GM04503 (cell line): ENCODE data around the gene ERN1.

Experiments
- DNase-seq: peaks from one replicate; pipeline ENCODE4 v3.0.0-alpha.2; 2012; ENCODE audit warnings: low read depth

The ERN1 gene

GRCh38 chr17:64084086-64084939 is 45.6 kb downstream of the ERN1 start:
- DNase-seq, result no peak

- no peak for DNase-seq
Observed at GRCh38 chr17:64083563-64084085, 46.3 kb downstream of the ERN1 start.

- no peak for DNase-seq
Observed at GRCh38 chr17:64083093-64083492, 46.9 kb downstream of the ERN1 start.

DNA sequence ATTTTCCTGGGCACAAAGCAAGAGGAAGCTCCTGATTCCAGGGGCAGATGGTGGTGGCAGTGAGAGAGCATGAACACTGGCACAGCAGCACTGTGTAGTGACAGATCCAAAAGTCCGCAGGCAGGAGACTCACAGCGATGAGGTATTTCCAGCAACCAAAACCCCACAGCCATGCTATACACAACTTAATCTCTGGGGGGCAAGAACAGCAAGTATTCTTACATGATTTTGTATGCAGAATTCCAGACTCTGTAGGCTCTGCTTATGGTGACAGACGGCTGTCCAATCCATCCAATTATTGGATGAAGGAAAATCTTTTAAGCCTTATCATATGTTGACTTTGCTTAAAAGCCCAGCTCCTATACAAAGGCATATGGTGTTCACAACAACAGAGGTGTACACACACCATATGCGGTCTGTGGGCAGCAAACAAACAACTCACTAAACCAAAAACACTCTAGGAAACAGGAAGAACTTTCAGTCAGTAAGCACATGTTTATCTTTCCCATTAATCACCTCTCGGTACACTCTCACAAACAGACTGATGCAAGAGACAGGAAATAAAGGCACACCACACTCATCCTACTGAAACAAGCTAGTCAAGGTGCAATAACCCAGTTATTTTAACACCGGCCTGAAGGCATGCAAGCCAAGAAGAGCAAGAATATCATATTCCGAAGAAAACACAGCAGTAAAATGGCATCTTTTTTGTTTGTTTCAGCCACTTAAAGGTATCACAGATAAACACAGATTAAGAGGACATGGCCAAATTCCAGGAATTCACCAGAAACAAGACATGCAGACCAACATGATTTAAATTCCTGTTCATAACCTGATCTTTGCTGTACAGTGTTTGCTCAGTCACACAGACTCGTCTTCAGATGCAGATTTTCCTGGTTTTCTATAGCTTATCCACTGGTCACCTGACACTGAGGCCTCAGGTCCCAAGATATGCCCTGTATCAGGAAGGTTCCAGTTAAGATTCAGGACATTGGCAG is 47.8 kb downstream of the ERN1 start:
- DNase-seq, result peak; percentile 49

- DNase-seq, result no peak
Observed at GRCh38 chr17:64080174-64080618, 49.7 kb downstream of the ERN1 start.

DNA sequence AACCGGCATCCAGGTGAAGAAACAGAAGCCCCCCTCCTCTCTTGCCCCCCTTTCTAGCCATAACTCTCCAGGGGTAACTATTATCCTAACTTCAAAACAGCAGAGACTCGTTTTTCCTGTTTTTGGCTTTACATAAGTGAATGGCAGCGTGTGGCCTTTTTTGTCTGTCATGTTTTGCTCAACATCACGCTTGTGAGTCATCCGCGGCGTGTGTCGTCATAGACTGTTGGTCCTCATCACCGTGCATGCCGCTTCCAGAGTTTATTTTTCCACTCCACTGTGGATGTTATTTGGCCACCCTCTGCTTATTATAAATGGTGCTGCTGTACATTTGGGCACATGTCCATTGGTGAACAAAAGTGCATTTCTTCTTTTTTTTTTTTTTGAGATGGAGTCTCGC is 52.6 kb downstream of the ERN1 start:
- DNase-seq, result no peak

- DNase-seq, result no peak
Observed at GRCh38 chr17:64075913-64076312, 54.0 kb downstream of the ERN1 start.

DNA sequence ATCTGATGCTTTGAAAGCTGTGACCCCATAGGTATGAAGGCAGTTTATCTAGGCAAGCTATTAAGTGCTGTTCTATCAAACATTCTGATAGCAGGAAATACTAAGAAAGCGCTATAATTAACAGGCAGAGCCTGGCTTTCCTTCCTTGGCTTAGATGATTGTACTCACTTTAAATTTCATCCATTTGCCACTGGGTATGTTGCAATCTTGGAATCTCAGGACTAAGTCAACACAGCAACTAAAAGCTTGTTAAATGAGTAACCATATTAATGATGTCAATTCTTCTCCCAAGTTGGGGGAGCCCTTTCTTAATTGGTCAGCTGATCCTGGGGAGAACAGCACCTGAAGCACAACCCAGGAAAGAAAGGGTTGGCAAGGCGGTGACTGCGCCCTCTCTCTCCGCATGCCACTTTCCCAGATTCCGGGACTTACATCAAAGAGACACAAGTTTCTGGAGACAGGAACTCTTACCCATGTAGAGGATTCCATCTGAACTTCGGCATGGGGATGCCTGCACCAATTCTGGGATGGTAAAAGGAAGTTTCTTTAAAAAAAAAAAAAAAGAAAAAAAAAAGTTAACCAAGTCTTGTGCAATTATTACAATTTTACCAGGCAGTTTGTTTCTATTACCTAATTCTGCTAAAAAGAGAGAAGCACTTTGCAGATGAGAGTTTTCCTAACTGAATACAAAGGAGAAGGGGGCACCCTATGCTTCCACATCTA is 55.1 kb downstream of the ERN1 start:
- DNase-seq, result no peak

DNA sequence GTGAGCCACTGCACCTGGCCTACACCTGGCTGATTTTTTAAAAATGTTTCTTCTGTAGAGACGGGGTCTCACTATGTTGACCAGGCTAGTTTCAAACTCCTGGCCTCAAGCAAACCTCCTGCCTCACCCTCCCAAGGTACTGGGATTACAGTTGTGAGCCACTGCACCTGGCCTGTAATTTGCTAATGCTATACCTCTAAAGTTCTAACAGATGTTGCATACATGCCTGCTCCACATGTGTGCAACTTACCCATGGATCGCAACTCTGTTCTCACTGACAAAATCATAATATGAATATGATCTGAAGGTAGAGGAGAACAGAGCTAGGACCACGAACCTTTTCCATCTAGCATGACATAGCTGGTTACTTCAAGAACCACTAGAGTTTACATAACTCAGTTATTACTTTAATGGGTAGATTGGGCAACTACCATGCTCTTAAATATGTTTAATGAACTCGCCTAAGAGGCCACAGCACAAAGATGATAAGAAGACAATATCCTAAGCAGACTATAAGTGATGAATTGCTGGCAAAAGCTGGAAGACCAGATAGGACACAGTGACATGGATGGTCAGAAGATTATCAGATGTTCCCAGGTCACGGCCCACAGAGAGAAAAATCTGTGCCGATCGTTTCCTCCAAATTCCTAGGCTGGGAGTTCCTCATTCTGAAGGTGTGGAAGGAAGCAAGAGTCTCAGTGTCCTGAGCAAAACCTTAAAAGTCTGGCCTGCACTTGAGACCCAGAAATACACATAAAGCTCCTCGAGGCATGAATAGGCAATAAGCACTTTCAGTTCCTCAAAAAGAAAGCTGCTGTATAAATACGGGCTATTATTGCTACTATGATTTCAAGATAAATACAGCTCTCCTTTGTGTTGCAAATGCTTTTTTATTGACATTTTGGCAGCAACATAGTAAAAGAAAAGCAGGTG is 55.9 kb downstream of the ERN1 start:
- DNase-seq, result no peak

DNA sequence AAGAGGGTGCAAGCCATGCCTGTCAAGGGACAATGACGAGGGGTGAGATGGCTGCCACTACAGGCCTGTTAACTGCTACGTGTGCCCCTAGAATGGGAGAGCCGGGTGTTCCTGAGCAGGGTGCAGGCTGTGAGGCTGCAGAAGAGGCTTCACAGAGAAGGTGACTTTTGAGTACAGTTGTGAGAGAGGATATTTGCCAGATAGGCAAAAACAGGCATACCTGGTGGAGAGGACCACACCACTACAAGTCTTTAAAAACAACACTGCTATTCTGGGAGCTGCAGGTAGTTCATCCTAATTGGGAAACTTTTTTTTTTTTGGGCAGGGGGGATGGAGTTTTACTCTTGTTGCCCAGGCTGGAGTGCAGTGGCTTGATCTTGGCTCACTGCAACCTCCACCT is 58.8 kb downstream of the ERN1 start:
- no peak for DNase-seq

- no peak for DNase-seq
Observed at GRCh38 chr17:64070213-64070612, 59.7 kb downstream of the ERN1 start.

- DNase-seq, result no peak
Observed at GRCh38 chr17:64069143-64069542, 60.8 kb downstream of the ERN1 start.

GRCh38 chr17:64067657-64068056 is 62.3 kb downstream of the ERN1 start:
- no peak for DNase-seq

GRCh38 chr17:64066716-64067115 is 63.2 kb downstream of the ERN1 start:
- no peak for DNase-seq

- no peak for DNase-seq
Observed at GRCh38 chr17:64065161-64065560, 64.8 kb downstream of the ERN1 start.

DNA sequence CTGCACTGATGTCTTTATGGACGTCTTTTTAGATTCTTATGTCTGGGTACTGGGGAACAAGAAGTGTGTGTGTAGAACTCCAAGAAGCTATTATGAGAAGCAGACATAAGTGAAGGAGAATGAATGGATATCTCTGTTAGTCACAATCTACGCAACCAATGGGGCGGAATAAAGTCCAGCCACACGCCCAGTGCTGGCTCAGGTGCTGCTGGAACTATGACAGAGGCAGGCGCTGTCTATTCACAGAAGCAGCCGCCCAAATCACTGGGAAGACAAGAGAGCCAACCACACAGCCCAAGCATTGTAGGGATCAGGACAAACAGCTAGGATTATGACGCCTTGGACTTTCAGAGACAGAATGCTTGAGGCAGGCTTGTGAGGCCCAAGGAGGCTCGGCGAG is 65.6 kb downstream of the ERN1 start:
- no peak for DNase-seq

GRCh38 chr17:64063766-64064224 is 66.1 kb downstream of the ERN1 start:
- DNase-seq, result no peak

DNA sequence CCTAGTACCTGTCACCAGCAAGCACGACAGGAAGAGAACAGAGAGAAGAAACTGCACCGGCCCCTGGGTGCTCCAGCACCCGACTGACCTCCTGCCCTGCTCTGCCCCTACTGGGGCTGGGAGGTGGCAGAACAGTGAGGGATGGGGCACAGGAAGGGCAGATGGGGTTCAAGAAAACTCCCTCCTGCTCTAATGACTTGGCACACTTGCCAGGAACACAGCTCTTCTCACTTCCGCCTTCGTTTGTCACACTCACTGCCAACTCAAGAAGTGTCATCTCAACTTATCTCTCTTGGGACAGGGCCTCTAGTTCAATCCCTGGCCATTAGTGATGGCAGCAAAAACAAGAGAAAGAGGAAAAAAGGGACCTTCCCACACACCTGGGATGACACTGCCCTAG is 66.9 kb downstream of the ERN1 start:
- no peak for DNase-seq

- no peak for DNase-seq
Observed at GRCh38 chr17:64061178-64061898, 68.6 kb downstream of the ERN1 start.

DNA sequence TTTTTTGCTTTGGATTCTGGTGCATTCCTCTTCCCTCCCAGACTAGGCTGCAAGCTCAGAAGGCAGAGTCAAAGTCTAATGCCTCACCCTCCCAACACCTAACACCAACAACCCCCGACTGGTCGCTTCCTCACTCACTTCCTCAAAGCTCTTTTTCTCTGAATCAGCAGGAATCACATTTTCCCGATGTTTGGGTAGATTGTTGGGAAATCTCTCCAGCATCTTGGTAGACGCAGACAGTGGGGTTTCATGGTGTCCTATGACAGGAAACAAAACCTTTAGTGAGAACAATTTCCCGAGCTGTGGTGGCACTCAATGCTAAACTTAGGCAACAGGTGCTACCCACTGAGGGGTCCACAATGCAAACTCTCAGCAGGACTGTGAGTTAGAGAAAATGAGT is 69.6 kb downstream of the ERN1 start:
- no peak for DNase-seq
